ENCODE results near the gene BET1.

The BET1 gene

GRCh38 chr7:94042381-94042780 lies 38.2 kb upstream of the BET1 start:
- ATAC-seq (ENCODE audit: insufficient read depth, low read depth) (no peak), DNase-seq (no peak)
- Histone ChIP-seq H3K9ac (ENCODE audit: low read depth, low read length) (no peak overlapping the region), H3K79me2 (ENCODE audit: insufficient read depth, low read length) (no peaks in the 10 kb centered on the region), H3K4me2 (ENCODE audit: insufficient read depth, low read length) (no peak overlapping the region), H4K20me1 (ENCODE audit: insufficient read depth, low read length) (no peaks in the 10 kb centered on the region), H2AFZ (ENCODE audit: low read depth, low read length) (no peak overlapping the region), H3K27ac (ENCODE audit: low read length) (no peak overlapping the region), H3K36me3 (ENCODE audit: insufficient read depth, low read length) (no peaks in the 10 kb centered on the region), H3K27me3 (ENCODE audit: insufficient read depth, low read length, poor library complexity) (no peaks in the 10 kb centered on the region), H3K9me3 (ENCODE audit: insufficient read depth, low read length, severe bottlenecking) (no peaks in the 10 kb centered on the region), H3K4me3 (ENCODE audit: low read depth in 1 of 2, low read length in 2 of 2) (no peak overlapping the region), H3K4me1 (ENCODE audit: insufficient read depth, low read length) (no peaks in the 10 kb centered on the region)
- no peak for TF ChIP-seq CTCF (IDR thresholded peaks at IDR 0.05; ENCODE audit: borderline replicate concordance, extremely low read depth, low read length, poor library complexity, severe bottlenecking)
- no peak for TF ChIP-seq EZH2 (IDR thresholded peaks at IDR 0.05; ENCODE audit: borderline replicate concordance, low read depth, low read length, severe bottlenecking)

- Histone ChIP-seq H3K4me1 (ENCODE audit: insufficient read depth, low read length) (no peaks in the 10 kb centered on the region), H3K79me2 (ENCODE audit: insufficient read depth, low read length) (no peaks in the 10 kb centered on the region), H3K27me3 (ENCODE audit: insufficient read depth, low read length, poor library complexity) (no peaks in the 10 kb centered on the region), H3K9me3 (ENCODE audit: insufficient read depth, low read length, severe bottlenecking) (no peaks in the 10 kb centered on the region), H4K20me1 (ENCODE audit: insufficient read depth, low read length) (no peaks in the 10 kb centered on the region), H2AFZ (ENCODE audit: low read depth, low read length) (no peak overlapping the region), H3K36me3 (ENCODE audit: insufficient read depth, low read length) (no peaks in the 10 kb centered on the region), H3K27ac (ENCODE audit: low read length) (no peak overlapping the region), H3K4me3 (ENCODE audit: low read depth in 1 of 2, low read length in 2 of 2) (no peak overlapping the region), H3K9ac (ENCODE audit: low read depth, low read length) (no peak overlapping the region), H3K4me2 (ENCODE audit: insufficient read depth, low read length) (no peak overlapping the region)
- ATAC-seq (ENCODE audit: insufficient read depth, low read depth) (no peak), DNase-seq (no peak)
- TF ChIP-seq EZH2 (IDR thresholded peaks at IDR 0.05; ENCODE audit: borderline replicate concordance, low read depth, low read length, severe bottlenecking) (no peak), CTCF (IDR thresholded peaks at IDR 0.05; ENCODE audit: borderline replicate concordance, extremely low read depth, low read length, poor library complexity, severe bottlenecking) (no peak)
These were observed 37.4 kb upstream of the BET1 start for GRCh38 chr7:94041529-94041928.

- H3K9me3 ChIP-seq (ENCODE audit: insufficient read depth, low read length, severe bottlenecking) = no peaks in the 10 kb centered on the region
- no peak for DNase-seq
- no peak overlapping the region for H3K27ac ChIP-seq (ENCODE audit: low read length)
- TF ChIP-seq CTCF (IDR thresholded peaks at IDR 0.05; ENCODE audit: borderline replicate concordance, extremely low read depth, low read length, poor library complexity, severe bottlenecking) (no peak), EZH2 (IDR thresholded peaks at IDR 0.05; ENCODE audit: borderline replicate concordance, low read depth, low read length, severe bottlenecking) (no peak)
- no peaks in the 10 kb centered on the region for H3K27me3 ChIP-seq (ENCODE audit: insufficient read depth, low read length, poor library complexity)
- no peaks in the 10 kb centered on the region for H3K36me3 ChIP-seq (ENCODE audit: insufficient read depth, low read length)
- no peak overlapping the region for H3K9ac ChIP-seq (ENCODE audit: low read depth, low read length)
- H3K4me3 ChIP-seq (ENCODE audit: low read depth in 1 of 2, low read length in 2 of 2) = no peak overlapping the region
- no peaks in the 10 kb centered on the region for H3K4me1 ChIP-seq (ENCODE audit: insufficient read depth, low read length)
- no peak for ATAC-seq (ENCODE audit: insufficient read depth, low read depth)
- H3K79me2 ChIP-seq (ENCODE audit: insufficient read depth, low read length) = no peaks in the 10 kb centered on the region
- no peak overlapping the region for H3K4me2 ChIP-seq (ENCODE audit: insufficient read depth, low read length)
- H2AFZ ChIP-seq (ENCODE audit: low read depth, low read length) = no peak overlapping the region
- no peaks in the 10 kb centered on the region for H4K20me1 ChIP-seq (ENCODE audit: insufficient read depth, low read length)
These were observed 36.1 kb upstream of the BET1 start for GRCh38 chr7:94040254-94040653.
